HG03558 (cell line): Measurements from ENCODE around the gene TBL1X.

Experiments
- ATAC-seq: cut with Tn5 transposase; IDR thresholded peaks from one replicate; pipeline ENCODE4 v1.9.1; 2021; ENCODE audit warnings: moderate number of reproducible peaks; ENCODE audit not compliant: unreplicated experiment; ENCODE audit errors: extremely low read depth

Gene TBL1X

GRCh38 chrX:9611436-9612145 is 146.7 kb downstream of the TBL1X start:
- no peak for ATAC-seq

- no peak for ATAC-seq
Observed at GRCh38 chrX:9612146-9612505, 147.3 kb downstream of the TBL1X start.

- ATAC-seq, result no peak
Observed at GRCh38 chrX:9614016-9614415, 149.2 kb downstream of the TBL1X start.

GRCh38 chrX:9619133-9619532 is 154.3 kb downstream of the TBL1X start:
- no peak for ATAC-seq

GRCh38 chrX:9619581-9619980 is 154.7 kb downstream of the TBL1X start:
- ATAC-seq, result no peak

GRCh38 chrX:9622128-9622527 is 157.3 kb downstream of the TBL1X start:
- ATAC-seq, result no peak

GRCh38 chrX:9626379-9626778 is 161.5 kb downstream of the TBL1X start:
- ATAC-seq, result no peak

GRCh38 chrX:9627922-9628321 is 163.1 kb downstream of the TBL1X start:
- no peak for ATAC-seq

- ATAC-seq, result no peak
Observed at GRCh38 chrX:9628779-9629493, 164.1 kb downstream of the TBL1X start.

GRCh38 chrX:9634551-9634950 is 169.7 kb downstream of the TBL1X start:
- no peak for ATAC-seq

GRCh38 chrX:9635368-9635767 is 170.5 kb downstream of the TBL1X start:
- ATAC-seq, result no peak

GRCh38 chrX:9635803-9636202 is 170.9 kb downstream of the TBL1X start:
- ATAC-seq, result no peak

- ATAC-seq, result no peak
Observed at GRCh38 chrX:9638871-9639270, 174.0 kb downstream of the TBL1X start.

GRCh38 chrX:9642270-9642995 is 177.6 kb downstream of the TBL1X start:
- no peak for ATAC-seq

- ATAC-seq, result no peak
Observed at GRCh38 chrX:9643807-9644206, 178.9 kb downstream of the TBL1X start.

- ATAC-seq, result peak; percentile 88
Observed at GRCh38 chrX:9644335-9644734, 179.5 kb downstream of the TBL1X start.

- no peak for ATAC-seq
Observed at GRCh38 chrX:9646471-9647224, 181.8 kb downstream of the TBL1X start.

GRCh38 chrX:9647431-9647830 is 182.6 kb downstream of the TBL1X start:
- ATAC-seq, result no peak

GRCh38 chrX:9650091-9650490 is 185.2 kb downstream of the TBL1X start:
- no peak for ATAC-seq

GRCh38 chrX:9651737-9652136 is 186.9 kb downstream of the TBL1X start:
- ATAC-seq, result no peak

- no peak for ATAC-seq
Observed at GRCh38 chrX:9654929-9655328, 190.1 kb downstream of the TBL1X start.
